ENCODE measurements around the gene MIPEP.

Gene MIPEP

DNA sequence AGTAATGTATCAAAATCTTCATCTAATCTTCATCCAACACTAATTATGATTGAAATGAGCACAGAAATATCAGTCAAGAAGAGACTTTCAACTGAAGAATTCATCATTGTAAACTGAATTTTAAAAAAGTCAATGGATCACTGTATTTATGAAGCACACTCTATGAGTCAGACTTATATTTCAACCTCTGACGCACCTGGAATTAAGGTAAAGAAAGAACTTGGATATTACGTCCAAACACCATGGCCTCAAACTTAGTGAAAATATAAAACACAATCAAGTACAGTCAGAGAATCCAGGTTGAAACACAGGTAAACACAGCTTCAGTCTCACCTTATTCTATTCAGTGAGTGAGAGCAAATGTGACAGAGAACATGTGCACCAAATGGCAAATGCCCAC lies 39.5 kb downstream of the MIPEP start:
- no peak for DNase-seq

DNA sequence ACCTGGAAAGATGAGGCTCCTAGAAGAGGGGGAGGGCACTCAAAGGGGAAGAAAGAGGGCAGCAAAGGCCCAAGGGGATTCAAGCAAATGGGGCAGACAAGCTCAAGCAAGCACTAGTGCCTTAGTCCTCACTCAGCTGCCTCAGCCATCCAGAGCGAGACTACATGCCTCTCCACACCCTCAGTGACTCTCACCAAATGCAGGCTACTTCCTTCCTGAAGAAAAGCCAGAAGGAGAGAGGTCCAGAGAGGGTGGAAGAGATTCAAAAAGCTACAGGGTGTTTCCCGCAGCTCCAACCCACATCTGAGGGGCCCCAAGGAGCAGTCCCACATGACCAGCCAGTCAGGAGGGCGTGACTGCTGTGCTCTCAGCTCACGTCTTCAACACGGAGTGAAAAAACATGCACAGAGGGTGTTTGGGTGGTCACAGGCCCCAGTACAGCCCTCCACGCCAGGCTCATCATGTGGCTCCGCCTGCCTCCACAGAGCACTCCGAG lies 40.5 kb downstream of the MIPEP start:
- DNase-seq = no peak

DNA sequence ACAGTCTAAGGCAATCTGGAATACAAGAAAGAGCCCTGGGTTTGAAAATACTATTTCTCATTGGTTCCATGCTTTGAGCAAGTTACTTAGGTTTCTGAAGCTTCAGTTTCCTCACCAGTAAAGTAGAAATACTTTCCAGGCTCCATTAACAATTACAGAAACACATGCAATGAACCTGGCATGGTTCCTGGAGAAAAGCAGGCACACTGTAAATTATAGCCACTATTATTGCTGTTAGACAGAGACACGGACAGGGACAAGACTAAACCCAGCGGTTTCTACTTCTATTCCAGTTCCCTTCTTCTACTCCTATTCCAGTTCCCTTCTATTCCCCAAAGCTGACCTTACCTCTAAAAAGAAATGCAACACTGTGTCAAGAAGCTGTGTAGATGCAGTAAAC lies 41.2 kb downstream of the MIPEP start:
- no peak for DNase-seq

DNA sequence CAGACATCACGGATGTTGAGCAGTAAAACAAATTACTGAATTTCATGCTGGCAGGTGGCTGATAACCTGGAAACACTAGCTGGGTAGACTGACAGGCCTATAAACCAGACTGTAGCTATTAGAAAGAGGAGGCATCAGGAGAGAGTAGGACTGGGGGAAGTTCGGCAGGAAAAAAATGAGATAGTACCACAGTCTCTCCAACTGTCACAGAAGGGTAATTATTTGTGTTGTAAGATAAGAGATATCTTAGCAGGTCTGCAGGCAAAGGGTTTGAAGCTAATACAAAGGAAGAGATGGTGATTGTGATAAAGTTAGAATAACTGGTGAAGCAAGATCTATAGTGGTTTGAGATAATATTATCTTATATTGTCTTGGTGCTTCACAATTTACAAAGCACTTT lies 41.7 kb downstream of the MIPEP start:
- DNase-seq = no peak

DNA sequence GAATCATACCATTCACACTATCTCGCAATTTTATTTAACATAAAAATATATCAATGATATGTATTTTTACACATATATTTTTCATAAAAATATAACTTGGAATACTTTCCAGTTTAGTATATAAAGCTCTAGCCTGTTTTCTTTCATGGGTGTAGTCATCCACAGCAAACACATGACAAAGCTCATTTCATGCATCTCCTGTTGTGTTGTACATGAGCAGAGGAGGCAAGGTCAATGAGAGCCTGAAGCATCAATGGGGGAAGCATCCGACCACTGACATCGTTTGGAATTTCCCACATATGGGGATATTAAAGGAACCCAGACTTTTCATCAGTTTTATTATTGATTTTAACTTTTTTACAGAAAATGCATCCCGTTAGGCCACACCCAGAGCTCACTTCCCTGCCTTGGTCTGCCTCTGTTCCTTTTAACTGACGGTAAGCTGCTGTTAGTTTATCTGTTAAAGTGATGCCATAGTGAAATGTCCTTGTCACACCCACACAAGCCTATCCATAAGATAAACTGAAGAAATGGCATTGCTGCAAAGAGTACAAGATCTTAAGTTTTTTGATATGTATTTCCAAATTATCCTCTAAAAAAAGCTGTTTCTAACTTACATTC lies 44.0 kb downstream of the MIPEP start:
- DNase-seq = no peak

DNA sequence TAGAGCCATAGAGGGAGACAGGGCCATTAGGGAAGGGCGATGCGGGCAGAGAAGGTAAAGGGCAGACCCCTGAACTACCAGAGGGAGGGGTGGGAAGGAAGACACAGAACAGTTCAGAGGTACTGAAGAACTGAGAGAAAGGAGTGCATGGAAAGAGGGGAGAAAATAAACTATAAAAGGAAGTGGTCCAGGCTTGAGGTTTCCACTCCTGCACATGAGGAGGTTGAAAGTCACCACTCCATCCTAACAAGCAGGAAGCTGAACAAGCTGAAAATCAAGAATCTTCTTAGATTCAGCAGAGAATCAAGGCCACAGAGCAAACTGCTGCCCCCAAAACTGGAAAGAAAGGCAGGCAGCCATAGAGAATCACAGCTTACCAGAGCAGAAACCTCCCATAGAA lies 45.1 kb downstream of the MIPEP start:
- no peak for DNase-seq

DNA sequence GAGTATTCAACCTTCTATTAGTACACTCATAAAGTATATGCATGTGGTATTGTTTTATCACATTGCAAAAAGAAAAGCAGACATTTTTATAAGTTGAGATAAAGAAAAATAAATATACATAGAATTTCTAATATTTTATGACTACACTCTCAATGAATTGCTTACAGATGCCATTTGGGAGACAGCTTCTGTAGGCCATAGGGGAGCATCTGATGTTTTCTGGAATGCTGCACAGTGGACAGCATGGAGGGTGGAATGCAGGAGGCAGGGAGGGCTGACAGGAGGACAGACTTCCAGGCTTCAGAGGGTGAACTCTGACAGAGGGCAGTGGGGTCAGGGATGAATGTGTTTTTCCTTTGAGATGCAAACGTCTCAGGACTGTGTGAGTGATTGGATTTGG lies 45.8 kb downstream of the MIPEP start:
- DNase-seq = no peak

DNA sequence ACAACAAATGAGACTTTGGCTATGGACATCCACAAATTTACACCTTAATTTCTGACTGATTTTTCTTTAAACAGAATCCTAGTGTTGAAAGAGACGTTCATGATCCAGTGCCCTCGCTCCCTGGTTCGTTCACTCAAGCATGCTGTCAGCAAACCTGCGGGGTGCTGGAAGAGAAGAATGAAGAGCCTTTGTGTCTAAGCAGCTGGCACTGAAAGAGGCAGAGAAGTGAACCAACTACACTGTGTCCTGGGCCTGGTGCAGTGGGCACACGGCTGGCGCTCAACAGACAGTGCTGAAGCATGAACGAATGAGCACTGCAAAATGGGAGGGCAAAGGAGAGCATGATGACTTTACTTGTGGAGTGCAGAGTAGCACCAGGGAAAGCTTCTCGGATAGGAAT lies 46.8 kb downstream of the MIPEP start:
- no peak for DNase-seq

DNA sequence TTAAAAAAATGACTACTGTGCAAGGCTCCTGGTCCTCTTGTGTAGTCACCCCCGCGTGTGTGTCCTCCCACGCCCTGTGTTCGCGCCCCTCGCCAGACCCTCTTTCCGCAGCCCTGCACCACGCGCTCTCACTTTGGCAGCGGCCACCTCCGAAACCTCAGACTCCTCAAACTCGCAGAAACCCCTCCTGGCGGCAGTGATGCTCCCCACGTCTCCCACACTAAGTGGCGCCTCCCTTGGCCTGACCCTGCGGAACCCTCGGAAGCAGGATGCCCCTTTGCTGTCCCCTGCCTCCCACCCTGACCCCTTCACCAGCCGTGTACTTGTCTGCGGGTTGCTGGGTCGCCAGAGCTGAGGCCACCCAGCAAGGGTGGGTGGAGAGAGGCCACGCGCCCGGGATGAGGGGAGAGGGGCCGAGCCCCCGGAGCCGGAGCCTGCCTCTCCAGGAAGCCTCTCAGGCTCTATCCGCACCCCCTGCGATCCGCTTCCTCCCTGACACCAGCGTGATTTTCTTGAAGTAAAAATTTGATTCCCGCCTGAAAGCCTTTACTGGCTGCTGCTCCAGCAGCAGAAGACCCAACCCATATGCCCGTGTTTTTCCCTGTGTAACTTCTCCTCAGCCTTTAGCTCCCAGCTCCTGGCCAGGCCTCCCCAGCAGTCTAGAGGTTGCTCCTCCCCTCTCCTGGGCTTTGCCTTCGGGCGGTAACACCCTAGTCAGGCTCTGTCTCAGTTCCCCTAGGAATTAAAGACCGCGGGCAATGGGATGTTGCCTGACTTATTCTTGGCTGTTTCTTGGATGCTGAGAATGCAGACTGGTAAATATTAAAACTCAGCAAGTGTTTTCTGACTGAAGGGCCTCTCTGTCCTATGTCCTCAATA lies 55.2 kb downstream of the MIPEP start:
- DNase-seq = no peak

DNA sequence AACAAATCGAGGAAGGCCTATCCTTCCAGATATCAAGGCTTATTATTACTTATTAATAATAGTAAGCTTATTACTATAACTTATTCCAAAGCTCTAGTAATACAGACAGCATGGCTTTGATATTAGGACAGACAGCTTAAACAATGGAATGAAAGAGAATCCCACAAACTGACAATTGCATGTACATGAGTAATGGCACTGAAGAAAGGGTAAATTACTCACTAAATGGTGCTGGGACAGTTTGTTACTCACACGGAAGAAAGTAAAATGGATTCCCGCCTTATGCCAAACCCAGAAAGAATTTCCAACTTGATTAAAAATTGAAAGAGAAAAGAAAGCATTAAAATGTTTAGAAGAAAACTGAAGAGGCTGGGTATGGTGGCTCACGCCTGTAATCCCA lies 60.3 kb downstream of the MIPEP start:
- DNase-seq = no peak

DNA sequence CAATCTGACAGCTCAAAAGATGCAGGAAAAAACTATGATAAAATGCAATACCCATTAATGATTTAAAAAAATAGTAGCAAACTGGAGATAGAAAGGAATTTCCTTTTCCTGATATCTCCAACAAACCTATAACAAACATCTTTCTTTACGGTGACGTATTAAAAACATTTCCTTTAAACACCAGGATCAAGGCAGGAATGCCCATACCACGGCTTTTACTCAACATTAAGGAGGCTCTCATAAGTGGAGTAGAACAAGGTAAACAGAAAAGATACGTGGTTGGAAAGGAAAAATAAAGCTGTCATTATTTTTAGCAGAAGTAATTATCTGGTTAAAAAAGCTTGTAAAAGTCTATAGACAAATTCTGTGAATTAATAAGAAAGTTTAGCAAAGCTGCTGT lies 61.1 kb downstream of the MIPEP start:
- DNase-seq = no peak

DNA sequence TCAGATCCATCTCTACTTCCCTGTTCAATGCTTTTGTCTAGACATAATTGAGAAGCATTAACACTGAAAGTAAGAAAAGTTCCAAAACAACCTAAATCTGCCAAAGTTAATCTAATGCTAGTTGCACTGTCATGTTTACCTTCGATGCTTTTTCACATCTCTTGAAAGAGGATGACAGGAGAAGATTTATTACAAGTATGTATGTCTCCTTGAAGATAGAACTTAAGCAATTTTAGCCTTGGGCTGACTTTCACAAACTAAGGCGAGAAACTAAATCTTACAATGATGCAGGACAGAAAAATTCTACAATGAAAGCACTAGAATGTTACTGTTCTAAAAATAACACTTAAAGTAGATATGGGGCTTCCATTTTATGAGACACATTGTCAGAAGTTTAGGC lies 64.0 kb downstream of the MIPEP start:
- DNase-seq = no peak

DNA sequence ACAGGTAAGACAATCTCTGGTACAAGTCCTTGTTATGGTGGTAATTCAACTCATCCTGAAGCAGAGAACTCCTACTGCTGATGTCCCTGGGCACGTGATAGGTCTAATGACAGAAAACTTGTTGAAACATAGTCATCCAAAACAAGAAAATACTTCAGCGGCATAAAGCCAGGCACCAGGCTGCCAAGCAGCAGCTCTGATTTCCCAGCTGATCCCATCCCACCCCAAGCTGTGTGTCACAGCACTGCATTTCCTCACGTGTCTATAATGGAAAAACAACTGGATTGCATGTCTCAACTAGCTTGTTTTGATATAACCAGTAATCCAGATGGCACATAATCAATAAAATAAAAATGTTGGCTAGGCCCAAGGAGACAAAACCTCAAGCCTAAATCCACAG lies 64.8 kb downstream of the MIPEP start:
- no peak for DNase-seq

DNA sequence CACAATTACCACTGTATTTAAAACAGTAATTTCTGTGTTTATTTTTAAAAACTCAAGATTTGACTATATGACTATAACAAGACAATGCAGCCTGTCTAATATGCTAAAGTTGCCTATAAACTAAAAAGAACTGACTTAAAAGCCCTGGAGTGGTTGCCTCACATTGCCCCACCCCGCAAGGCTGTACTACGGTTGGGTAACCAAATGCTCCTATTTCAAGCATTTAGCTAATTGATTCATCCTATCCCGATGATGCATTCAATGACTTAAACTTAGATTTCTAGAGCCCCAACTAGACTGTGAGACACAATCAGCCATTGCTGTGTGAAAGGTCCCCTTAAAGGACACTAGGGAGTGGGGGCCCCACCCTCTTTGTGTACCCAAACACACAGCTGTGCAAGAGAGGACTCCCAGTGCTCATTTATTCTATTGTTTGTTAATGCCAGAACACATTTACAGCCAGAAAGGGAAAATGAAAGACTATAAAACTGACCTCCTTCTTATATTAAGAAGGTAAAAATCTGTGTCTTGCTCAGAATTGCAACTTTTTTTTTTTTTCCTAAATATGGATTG lies 66.9 kb downstream of the MIPEP start:
- DNase-seq = no peak

DNA sequence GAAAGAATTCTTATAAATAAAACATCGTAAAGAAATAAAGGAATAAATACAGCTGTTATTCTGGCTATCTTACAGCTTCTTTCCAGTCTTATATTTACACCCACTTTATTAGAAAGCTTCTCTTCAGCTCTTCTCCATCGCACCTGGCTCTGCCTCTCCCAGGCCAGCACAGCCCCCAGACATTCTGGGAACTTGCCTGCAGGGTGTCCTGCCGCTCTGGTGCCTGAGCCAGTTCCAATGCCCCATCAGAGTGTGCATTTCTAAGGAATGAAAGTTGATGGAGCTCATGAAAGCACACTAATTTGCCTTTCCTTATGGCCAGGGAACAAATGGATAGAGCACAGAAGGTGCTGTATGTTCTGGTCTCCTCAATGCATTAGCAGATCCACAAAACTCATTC lies 68.7 kb downstream of the MIPEP start:
- DNase-seq = no peak

DNA sequence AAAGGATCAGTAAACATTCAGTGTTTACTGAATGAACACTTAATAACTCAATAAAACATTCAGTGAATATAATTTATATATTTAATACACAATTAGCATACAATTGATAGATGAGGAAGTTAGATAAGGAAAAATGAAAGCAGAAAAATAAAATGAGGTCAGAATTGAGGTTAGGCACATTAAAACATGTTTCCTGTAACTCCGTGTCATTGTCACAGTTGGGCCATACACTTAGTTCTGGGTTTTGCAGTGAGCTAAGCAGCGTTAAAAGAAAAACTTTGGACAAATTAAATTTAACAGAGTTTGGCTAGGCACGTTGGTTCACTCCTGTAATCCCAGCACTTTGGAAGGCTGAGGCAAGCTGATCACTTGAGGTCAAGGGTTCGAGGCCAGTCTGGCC lies 71.4 kb downstream of the MIPEP start:
- no peak for DNase-seq

DNA sequence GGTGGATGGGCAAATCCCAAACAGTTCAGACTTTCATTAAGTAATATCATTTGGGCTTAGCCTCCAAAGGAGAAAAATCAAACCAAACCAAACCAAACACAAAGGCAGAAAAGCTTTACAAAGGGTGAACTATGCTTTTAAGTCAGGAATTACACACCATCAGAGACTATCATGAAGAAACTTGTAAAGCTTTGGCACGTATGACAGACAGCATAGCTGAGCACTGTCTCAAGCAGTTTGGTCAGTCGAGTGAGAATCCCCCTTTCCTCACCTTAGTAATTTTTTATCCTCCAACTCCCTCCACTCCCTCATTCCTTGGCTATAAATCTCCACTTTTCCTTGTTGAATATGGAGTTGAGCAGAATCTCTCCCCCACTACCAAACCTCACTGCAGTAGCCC lies 72.1 kb downstream of the MIPEP start:
- no peak for DNase-seq

DNA sequence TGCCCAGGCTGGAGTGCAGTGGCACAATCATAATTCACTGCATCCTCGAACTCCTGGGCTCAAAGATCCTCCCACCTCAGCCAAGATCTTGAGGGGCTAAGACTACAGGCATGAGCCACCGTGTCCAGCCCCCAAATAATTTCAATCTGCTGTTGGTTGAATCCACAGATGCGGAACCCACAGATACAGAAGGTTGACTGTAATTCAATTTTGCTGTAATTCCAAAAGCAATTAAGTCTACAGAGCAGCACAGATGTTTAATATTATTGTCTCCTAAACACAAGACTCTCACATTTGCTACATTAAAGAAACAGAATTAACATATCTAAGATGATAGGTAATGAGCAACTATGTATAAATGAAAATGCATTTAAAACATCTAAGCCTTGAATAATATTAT lies 75.6 kb downstream of the MIPEP start:
- no peak for DNase-seq

DNA sequence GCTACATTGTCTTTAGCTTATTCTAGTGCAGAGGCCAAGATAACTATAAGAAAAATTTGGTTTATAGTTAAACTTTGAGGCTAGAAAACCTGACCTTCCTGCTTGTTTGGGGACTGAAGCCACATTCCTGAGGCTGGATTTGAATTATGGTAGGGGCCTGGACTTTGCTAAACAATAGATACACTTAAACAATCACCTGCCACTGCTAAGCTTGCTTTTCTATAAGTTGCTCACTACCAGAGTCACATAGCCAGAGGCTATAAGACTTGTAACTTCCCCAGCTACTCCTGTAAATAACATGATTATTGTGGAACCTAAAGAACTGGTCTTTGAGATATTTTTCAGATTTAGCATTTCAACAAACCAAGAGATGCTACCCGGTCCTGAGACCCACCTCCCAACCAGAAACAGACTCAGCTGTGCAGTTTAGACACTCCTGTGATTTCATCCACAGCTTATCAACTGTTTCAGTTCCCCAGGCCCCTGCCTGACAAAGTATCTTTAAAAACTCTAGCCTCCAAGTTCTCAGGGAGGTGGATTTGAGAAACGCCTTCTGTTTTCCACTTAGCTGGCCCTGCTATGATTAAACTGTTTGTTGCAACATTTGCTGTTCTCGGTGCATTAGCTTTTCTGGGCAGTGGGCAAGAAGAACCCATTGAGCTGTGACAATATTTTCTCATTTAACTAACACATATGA lies 77.7 kb downstream of the MIPEP start:
- DNase-seq = no peak

DNA sequence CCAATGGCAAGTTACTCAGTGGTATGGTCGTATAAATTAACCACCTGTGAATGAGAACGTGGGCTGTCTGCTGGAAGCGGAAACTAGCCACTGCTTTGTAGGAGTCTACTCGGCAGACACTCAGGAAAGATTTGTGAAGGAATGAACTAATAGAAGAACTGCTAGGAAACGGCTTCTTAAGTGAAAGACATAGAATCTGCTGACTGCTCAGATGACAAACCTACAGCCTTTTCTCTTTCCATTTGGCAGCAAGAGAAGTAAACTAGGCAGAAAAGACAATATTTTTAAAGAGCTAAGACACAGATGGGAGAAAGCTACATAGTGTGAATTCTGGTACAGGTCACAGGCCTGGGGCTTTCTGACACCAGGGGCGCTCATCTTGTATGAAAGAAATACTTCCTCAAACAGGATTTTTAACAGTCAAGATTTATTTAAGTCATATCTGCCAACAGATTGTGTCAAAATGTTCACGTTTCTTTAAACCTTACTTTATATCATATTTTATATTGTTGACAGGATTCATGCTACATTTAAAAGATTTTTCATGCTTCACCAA lies 78.4 kb downstream of the MIPEP start:
- DNase-seq = no peak

DNA sequence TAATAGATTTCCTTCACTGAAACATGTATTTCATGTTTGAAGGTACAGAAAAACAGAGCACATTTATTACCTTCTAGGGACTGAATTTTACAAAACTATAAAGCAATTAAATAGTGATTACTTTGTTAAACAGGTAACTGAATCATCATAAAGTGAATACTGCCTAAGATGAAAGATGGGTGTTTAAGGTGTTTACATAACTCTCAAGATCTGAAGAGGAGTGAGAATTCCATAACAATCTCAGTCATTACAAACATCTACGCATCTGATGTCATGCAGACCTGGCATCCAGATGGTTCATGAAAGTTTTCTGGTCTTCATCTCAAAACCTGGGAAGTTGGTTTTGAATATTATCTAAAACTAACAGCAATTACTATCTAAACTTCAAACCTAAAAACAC lies 80.4 kb downstream of the MIPEP start:
- DNase-seq = no peak

DNA sequence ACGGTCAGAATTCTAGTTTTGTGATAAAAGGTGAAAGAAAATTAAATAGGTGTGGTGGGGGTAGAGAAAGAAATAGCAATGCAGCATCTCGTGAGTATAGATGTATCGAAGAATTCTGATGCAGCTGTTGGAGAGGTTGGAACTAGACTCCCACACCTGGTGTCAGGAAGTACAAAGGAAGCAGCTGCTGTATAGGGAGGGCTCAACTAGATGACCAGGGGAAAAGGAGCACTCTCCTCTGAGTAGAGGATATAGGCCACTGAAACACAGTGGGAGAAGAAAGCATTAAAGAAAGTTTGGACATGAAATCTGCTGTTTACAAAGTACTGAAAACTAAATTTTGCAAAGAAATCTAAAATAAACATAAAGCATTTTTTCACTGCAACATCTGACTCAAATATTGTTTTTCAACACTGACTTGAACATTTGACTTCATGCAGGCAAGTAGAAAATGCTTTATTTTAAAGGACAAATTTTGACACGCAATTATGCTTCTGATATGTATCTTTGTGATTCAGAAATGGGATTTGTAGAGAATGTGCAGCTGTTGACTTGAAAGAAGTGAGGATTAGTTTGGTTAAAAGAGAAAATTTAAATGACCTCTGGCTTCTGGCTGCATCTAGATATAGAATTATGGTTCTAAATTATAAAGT lies 82.2 kb downstream of the MIPEP start:
- no peak for DNase-seq

DNA sequence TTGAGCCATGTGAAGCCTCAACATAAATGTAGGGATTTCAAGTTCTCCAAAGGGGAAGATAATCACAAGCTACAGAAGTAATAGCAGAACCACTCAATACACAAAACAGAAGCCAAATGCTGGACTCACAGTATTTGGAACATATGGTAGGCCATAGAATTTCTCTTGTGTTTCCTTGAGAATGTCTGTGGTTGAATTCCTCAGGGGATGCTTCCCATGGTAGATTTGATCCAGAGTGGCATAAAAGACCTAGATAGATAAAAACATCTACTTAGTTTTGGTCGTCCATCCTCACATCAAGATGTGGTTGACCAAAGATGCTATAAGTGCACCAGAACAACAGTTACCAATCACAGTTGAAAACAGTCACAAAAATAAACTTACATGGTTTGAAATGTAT lies 83.4 kb downstream of the MIPEP start:
- no peak for DNase-seq
